NOMO-1 (cell line): Measurements from ENCODE around the gene THADA.
"Not testable (repeated sequence)": the region's sequence is repeated elsewhere in the genome, so short reads cannot be mapped to it uniquely, and the experiment has no call there.

Source experiments
- DNase-seq, 2 experiments: peaks; one replicate each; lab custom pipeline; 2025; ENCODE audit not compliant: unreplicated experiment in 2 of 2; lab: John Stamatoyannopoulos, UW

Gene THADA

GRCh38 chr2:43605079-43605655 is 9.3 kb upstream of the THADA start:
- DNase-seq, result peak in 1 of 2 experiments; percentile 37

- no peak for DNase-seq
These were observed 8.8 kb upstream of the THADA start for GRCh38 chr2:43604674-43605073.

GRCh38 chr2:43600596-43600995 is 4.8 kb upstream of the THADA start:
- DNase-seq, result not testable (repeated sequence)

- no peak for DNase-seq
These were observed 963 bp downstream of the THADA start for GRCh38 chr2:43594875-43595274.

- DNase-seq, result no peak
These were observed 2.6 kb downstream of the THADA start for GRCh38 chr2:43593254-43593653.

- no peak for DNase-seq
These were observed 3.4 kb downstream of the THADA start for GRCh38 chr2:43592443-43592842.

- DNase-seq, result no peak
These were observed 10.1 kb downstream of the THADA start for GRCh38 chr2:43585708-43586107.

- DNase-seq, result no peak
These were observed 16.4 kb downstream of the THADA start for GRCh38 chr2:43579275-43579981.

GRCh38 chr2:43576981-43577892 is 18.6 kb downstream of the THADA start:
- peak; percentile 29 to 55 for DNase-seq

- no peak for DNase-seq
These were observed 23.6 kb downstream of the THADA start for GRCh38 chr2:43572244-43572643.

- no peak for DNase-seq
These were observed 25.9 kb downstream of the THADA start for GRCh38 chr2:43569921-43570320.

- DNase-seq, result no peak
These were observed 27.6 kb downstream of the THADA start for GRCh38 chr2:43568228-43568627.

- peak in 1 of 2 experiments; percentile 2 for DNase-seq
These were observed 29.4 kb downstream of the THADA start for GRCh38 chr2:43566461-43566729.

- DNase-seq, result no peak
These were observed 32.2 kb downstream of the THADA start for GRCh38 chr2:43563679-43564078.

GRCh38 chr2:43560231-43560547 is 35.6 kb downstream of the THADA start:
- no peak for DNase-seq

GRCh38 chr2:43559391-43560230 is 36.2 kb downstream of the THADA start:
- no peak for DNase-seq

GRCh38 chr2:43557196-43557595 is 38.6 kb downstream of the THADA start:
- DNase-seq, result no peak

- no peak for DNase-seq
These were observed 39.6 kb downstream of the THADA start for GRCh38 chr2:43556256-43556655.

GRCh38 chr2:43553341-43553855 is 42.4 kb downstream of the THADA start:
- peak in 1 of 2 experiments; percentile 21 for DNase-seq

GRCh38 chr2:43551990-43552389 is 43.8 kb downstream of the THADA start:
- no peak for DNase-seq

- DNase-seq, result not testable (repeated sequence)
These were observed 47.5 kb downstream of the THADA start for GRCh38 chr2:43548381-43548780.
